HCT116 (cell line): ENCODE results near the gene TMEM212.

Experiments used
- ELF1 ChIP-seq: IDR thresholded peaks from 2 replicates; pipeline ENCODE4 v1.6.1; 2012; ENCODE audit warnings: low read depth, borderline replicate concordance
- EZH2 ChIP-seq: fragments of 200-600 bp; sonication (generic); IDR thresholded peaks from 2 replicates; pipeline ENCODE4 v1.6.1; 2017; ENCODE audit warnings: antibody characterized with exemption, mixed run types
- POLR2A ChIP-seq: IDR thresholded peaks from 2 replicates; pipeline ENCODE4 v1.7.0; 2011; ENCODE audit warnings: borderline replicate concordance; ENCODE audit not compliant: insufficient read depth, insufficient read length; ENCODE audit errors: extremely low read depth
- POLR2AphosphoS5 ChIP-seq: IDR thresholded peaks from 2 replicates; pipeline ENCODE4 v1.6.1; 2011; ENCODE audit warnings: mild to moderate bottlenecking, low read depth, low read length, moderate library complexity
- RAD21 ChIP-seq: IDR thresholded peaks from 2 replicates; pipeline ENCODE4 v1.6.1; 2012; ENCODE audit warnings: low read depth, mild to moderate bottlenecking
- SP1 ChIP-seq: IDR thresholded peaks from 2 replicates; pipeline ENCODE4 v1.6.1; 2012; ENCODE audit warnings: low read depth
- SRF ChIP-seq: IDR thresholded peaks from 2 replicates; pipeline ENCODE4 v1.6.1; 2012; ENCODE audit warnings: low read depth
- ZNF274 ChIP-seq: fragments of 200-500 bp; sonication (Bioruptor generic); IDR thresholded peaks from 2 replicates; pipeline ENCODE4 v1.6.1; 2014; ENCODE audit warnings: mild to moderate bottlenecking, low read depth, low read length, inconsistent platforms
- TF ChIP-seq, protein P1 (sequence below): IDR thresholded peaks from 2 replicates; pipeline ENCODE4 v1.6.1; 2012
- TF ChIP-seq, protein P2 (sequence below), 3 experiments: fragments of 200-600 bp in 1 of 3; sonication (generic) in 1 of 3; IDR thresholded peaks in 2 of 3; conservative IDR thresholded peaks in 1 of 3; 2 replicates each; pipeline ENCODE4 v1.5.1; 2012 to 2017; ENCODE audit warnings: low read depth in 2 of 3, low read length in 2 of 3, antibody characterized with exemption in 1 of 3, borderline replicate concordance in 1 of 3, control low read depth in 1 of 3, mild to moderate bottlenecking in 1 of 3, mixed read lengths in 1 of 3, mixed run types in 1 of 3, moderate library complexity in 1 of 3; ENCODE audit not compliant: insufficient read depth in 1 of 3
- TF ChIP-seq, protein P3 (sequence below): IDR thresholded peaks from 2 replicates; pipeline ENCODE4 v1.6.1; 2012; ENCODE audit warnings: low read depth

DNA sequence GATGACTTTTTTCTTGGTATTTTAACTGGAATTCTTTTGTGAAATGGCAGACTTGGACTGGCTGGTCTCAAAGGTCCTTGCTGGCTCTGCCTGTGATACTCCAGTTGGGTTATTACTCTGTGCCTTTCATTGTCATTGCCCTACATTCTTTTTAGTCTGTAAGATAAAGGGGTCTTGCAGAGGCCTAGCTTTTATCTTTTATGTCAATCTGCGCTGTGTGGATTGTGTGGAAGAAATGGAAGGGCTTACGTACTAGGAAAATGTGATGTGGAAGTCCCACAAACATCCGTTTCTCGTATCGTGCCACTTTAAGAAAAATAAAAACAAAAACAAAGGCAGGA, 8.7 kb upstream of the TMEM212 start:
- TF ChIP-seq ZNF274 (no peak), POLR2A (no peak), SP1 (no peak), RAD21 (no peak), POLR2AphosphoS5 (no peak), EZH2 (no peak), SRF (no peak), ELF1 (no peak)
- TF ChIP-seq, protein P1, sequence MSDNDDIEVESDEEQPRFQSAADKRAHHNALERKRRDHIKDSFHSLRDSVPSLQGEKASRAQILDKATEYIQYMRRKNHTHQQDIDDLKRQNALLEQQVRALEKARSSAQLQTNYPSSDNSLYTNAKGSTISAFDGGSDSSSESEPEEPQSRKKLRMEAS, result no peak
- TF ChIP-seq, protein P2, sequence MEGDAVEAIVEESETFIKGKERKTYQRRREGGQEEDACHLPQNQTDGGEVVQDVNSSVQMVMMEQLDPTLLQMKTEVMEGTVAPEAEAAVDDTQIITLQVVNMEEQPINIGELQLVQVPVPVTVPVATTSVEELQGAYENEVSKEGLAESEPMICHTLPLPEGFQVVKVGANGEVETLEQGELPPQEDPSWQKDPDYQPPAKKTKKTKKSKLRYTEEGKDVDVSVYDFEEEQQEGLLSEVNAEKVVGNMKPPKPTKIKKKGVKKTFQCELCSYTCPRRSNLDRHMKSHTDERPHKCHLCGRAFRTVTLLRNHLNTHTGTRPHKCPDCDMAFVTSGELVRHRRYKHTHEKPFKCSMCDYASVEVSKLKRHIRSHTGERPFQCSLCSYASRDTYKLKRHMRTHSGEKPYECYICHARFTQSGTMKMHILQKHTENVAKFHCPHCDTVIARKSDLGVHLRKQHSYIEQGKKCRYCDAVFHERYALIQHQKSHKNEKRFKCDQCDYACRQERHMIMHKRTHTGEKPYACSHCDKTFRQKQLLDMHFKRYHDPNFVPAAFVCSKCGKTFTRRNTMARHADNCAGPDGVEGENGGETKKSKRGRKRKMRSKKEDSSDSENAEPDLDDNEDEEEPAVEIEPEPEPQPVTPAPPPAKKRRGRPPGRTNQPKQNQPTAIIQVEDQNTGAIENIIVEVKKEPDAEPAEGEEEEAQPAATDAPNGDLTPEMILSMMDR (IDR thresholded peaks at IDR 0.05 in 2 of 3, conservative IDR thresholded peaks at IDR 0.05 in 1 of 3; ENCODE audit: borderline replicate concordance in 1 of 3, insufficient read depth in 1 of 3, low read depth in 2 of 3, low read length in 2 of 3), result no peak
- TF ChIP-seq, protein P3, sequence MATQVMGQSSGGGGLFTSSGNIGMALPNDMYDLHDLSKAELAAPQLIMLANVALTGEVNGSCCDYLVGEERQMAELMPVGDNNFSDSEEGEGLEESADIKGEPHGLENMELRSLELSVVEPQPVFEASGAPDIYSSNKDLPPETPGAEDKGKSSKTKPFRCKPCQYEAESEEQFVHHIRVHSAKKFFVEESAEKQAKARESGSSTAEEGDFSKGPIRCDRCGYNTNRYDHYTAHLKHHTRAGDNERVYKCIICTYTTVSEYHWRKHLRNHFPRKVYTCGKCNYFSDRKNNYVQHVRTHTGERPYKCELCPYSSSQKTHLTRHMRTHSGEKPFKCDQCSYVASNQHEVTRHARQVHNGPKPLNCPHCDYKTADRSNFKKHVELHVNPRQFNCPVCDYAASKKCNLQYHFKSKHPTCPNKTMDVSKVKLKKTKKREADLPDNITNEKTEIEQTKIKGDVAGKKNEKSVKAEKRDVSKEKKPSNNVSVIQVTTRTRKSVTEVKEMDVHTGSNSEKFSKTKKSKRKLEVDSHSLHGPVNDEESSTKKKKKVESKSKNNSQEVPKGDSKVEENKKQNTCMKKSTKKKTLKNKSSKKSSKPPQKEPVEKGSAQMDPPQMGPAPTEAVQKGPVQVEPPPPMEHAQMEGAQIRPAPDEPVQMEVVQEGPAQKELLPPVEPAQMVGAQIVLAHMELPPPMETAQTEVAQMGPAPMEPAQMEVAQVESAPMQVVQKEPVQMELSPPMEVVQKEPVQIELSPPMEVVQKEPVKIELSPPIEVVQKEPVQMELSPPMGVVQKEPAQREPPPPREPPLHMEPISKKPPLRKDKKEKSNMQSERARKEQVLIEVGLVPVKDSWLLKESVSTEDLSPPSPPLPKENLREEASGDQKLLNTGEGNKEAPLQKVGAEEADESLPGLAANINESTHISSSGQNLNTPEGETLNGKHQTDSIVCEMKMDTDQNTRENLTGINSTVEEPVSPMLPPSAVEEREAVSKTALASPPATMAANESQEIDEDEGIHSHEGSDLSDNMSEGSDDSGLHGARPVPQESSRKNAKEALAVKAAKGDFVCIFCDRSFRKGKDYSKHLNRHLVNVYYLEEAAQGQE, result no peak
